AG10803 (cell line): Measurements from ENCODE around the gene C1orf159.

Experiments
- DNase-seq: peaks from one replicate; pipeline ENCODE4 v3.0.0; 2010; ENCODE audit warnings: low read depth
- H3K4me3 ChIP-seq: 2 replicates; pipeline ENCODE4 v1.5.1; 2011; ENCODE audit warnings: mild to moderate bottlenecking, low read length, control low read depth
- TF ChIP-seq, protein P1 (sequence below): conservative IDR thresholded peaks from 2 replicates; pipeline ENCODE4 v1.5.1; 2011; ENCODE audit warnings: mild to moderate bottlenecking, low read length, control low read depth, inconsistent platforms

The C1orf159 gene

DNA sequence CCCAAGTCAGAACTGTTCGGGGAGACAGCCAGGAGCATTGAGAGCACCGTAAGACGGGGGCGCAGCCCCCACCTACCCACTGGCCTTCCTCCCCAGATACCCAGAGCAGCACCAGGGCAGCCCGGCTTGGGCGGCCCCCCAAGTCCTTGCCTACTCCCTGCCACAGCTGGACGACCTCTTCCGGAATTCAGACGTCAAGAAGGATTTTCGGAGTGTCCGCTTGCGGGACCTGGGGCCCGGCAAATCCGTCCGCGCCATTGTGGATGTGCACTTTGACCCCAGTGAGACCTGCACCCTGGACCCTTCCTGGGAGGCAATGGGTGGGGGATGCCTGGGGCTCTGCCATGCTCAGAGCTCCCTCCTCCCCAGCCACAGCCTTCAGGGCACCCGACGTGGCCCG, 68.5 kb downstream of the C1orf159 start:
- no peak overlapping the region for H3K4me3 ChIP-seq
- TF ChIP-seq, protein P1, sequence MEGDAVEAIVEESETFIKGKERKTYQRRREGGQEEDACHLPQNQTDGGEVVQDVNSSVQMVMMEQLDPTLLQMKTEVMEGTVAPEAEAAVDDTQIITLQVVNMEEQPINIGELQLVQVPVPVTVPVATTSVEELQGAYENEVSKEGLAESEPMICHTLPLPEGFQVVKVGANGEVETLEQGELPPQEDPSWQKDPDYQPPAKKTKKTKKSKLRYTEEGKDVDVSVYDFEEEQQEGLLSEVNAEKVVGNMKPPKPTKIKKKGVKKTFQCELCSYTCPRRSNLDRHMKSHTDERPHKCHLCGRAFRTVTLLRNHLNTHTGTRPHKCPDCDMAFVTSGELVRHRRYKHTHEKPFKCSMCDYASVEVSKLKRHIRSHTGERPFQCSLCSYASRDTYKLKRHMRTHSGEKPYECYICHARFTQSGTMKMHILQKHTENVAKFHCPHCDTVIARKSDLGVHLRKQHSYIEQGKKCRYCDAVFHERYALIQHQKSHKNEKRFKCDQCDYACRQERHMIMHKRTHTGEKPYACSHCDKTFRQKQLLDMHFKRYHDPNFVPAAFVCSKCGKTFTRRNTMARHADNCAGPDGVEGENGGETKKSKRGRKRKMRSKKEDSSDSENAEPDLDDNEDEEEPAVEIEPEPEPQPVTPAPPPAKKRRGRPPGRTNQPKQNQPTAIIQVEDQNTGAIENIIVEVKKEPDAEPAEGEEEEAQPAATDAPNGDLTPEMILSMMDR = no peak
- DNase-seq = no peak

DNA sequence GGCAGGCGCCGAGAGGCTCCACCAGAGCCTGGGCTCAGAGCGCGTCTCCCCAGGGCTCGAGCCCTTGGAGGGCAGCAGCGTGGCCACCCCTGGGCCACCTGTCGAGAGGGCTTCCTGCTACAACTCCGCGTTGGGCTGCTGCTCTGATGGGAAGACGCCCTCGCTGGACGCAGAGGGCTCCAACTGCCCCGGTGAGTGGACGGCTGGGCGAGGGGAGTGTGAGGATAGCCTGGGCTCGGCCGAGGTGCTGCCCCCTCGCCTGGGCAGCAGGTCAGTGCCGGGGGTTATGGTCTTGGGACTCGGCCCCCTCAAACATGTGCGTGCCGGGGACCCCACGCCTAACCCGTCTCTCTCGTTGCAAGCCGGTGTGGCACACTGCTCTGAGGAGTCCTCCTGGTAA, 69.1 kb downstream of the C1orf159 start:
- TF ChIP-seq, protein P1 = no peak
- no peak for DNase-seq
- H3K4me3 ChIP-seq = no peak overlapping the region

DNA sequence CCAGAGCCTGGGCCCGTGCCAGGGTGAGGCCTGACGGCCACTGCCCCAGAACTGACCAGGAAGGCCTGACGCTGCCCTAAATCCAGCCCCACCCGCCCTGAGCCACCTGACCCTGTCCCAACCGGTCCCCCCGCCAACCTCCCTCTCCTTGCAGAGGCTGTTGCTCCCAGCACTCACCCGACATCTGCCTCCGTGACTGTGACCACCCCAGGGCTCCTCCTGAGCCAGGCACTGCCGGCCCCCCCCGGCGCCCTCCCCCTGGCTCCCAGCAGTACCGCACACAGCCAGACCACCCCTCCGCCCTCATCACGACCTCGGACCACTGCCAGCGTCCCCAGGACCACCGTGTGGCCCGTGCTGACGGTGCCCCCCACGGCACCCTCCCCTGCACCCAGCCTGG, 69.6 kb downstream of the C1orf159 start:
- H3K4me3 ChIP-seq = no peak overlapping the region
- TF ChIP-seq, protein P1 = no peak
- DNase-seq = no peak

DNA sequence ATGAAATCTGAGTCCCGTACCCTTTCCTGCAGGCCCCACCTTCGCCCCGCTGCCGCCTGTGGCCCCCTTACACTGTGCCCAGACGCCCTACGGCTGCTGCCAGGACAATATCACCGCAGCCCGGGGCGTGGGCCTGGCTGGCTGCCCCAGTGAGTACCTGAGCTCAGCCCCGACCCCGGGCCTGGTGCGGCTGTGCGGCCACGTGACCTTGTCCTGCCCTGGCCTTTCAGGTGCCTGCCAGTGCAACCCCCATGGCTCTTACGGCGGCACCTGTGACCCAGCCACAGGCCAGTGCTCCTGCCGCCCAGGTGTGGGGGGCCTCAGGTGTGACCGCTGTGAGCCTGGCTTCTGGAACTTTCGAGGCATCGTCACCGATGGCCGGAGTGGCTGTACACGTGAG, 70.8 kb downstream of the C1orf159 start:
- DNase-seq = no peak
- no peak overlapping the region for H3K4me3 ChIP-seq
- TF ChIP-seq, protein P1 = no peak

DNA sequence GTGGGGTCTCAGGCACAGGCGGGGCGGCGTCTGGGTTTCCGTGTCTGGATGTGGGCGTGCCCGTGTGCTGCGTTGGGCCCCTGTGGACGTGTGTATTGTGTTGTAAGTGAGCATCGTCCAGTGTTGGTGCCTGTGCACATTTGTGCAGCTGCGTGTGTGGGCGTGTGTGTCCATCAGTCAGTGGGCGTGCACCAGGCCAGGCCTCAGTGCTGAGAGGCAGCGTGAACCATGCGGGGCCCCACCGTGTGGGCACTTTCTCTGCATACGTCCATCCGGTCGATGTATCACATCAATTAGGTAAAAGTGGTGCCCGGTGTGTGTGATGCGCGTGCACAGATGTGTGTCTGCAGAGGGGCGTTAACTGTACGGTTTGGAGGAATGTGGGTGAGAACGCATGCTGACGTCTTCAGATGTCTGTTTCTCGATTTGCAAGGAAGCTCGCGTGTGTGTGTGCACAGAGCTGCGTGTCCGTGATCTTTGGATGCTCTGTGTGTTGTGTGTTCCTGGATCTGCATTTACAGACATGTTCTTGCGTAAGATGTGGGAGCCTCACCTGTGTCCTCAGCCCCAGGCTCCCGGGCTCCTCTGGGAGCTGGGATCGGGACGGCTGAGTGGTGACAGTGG, 71.3 kb downstream of the C1orf159 start:
- no peak overlapping the region for H3K4me3 ChIP-seq
- TF ChIP-seq, protein P1 = no peak
- DNase-seq = no peak

DNA sequence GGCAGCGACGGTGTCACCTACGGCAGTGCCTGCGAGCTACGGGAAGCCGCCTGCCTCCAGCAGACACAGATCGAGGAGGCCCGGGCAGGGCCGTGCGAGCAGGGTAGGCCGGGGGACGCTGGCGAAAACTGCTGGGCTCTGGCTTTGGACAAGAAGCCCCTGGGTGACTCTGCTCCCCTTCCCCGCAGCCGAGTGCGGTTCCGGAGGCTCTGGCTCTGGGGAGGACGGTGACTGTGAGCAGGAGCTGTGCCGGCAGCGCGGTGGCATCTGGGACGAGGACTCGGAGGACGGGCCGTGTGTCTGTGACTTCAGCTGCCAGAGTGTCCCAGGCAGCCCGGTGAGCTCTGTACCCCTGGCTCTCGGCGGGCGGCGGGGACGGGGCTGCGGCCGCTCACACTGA, 72.0 kb downstream of the C1orf159 start:
- TF ChIP-seq, protein P1 = no peak
- DNase-seq = no peak
- H3K4me3 ChIP-seq = no peak overlapping the region

DNA sequence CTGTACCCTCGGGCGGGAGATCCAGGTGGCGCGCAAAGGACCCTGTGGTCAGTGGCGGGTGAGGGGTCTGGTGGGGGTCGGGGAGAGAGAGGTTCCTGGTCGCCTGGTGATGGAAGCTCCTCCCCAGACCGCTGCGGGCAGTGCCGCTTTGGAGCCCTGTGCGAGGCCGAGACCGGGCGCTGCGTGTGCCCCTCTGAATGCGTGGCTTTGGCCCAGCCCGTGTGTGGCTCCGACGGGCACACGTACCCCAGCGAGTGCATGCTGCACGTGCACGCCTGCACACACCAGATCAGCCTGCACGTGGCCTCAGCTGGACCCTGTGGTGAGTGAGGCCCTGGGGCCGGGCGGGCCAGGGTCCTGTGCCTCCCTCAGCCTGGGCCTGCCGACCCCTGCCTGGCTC, 72.5 kb downstream of the C1orf159 start:
- no peak overlapping the region for H3K4me3 ChIP-seq
- TF ChIP-seq, protein P1 = no peak
- no peak for DNase-seq
